HepG2 (cell line): ENCODE results near the gene PSMB9. TPM values are rescaled to one million over a fixed set of nuclear protein-coding genes. Genes with fewer than 3 reads are reported as not detected.
A peak's percentile ranks its signal among the peaks of the same experiment; 100 is the strongest.

Experiments used
- ARNT2 ChIP-seq: sonication (generic); formaldehyde crosslinking; IDR thresholded peaks from 2 replicates; pipeline ENCODE4 v1.8.0; 2022; ENCODE audit warnings: mild to moderate bottlenecking, low read depth, missing genetic modification reagents, moderate library complexity
- BCL3 ChIP-seq: sonication (generic); formaldehyde crosslinking; IDR thresholded peaks from 2 replicates; pipeline ENCODE4 v1.5.1; 2020; ENCODE audit warnings: mild to moderate bottlenecking, missing genetic modification reagents, moderate library complexity
- CEBPB ChIP-seq: IDR thresholded peaks from 2 replicates; pipeline ENCODE4 v1.6.1; 2011; ENCODE audit warnings: low read depth, low read length, improper control_type of control experiment, borderline replicate concordance
- CEBPZ ChIP-seq: IDR thresholded peaks from 2 replicates; pipeline ENCODE4 v1.6.1; 2012; ENCODE audit warnings: low read length, improper control_type of control experiment
- KAT8 ChIP-seq: IDR thresholded peaks from 2 replicates; pipeline ENCODE4 v1.6.1; 2016; ENCODE audit warnings: missing genetic modification reagents, missing compliant biosample characterization
- KDM1A ChIP-seq: IDR thresholded peaks from 2 replicates; pipeline ENCODE4 v1.6.1; 2016; ENCODE audit warnings: missing compliant biosample characterization
- KLF16 ChIP-seq, 2 experiments: sonication (generic) in 1 of 2; formaldehyde crosslinking in 1 of 2; IDR thresholded peaks; 2 replicates each; pipeline versions ENCODE4 v1.6.1 to v1.8.0; 2016 to 2023; ENCODE audit warnings: missing genetic modification reagents in 2 of 2, missing compliant biosample characterization in 1 of 2
- MAX ChIP-seq: IDR thresholded peaks from 2 replicates; pipeline ENCODE4 v1.6.1; 2012; ENCODE audit warnings: inconsistent platforms
- MED13 ChIP-seq: sonication (generic); formaldehyde crosslinking; IDR thresholded peaks from 2 replicates; pipeline ENCODE4 v1.5.0; 2020; ENCODE audit warnings: missing genetic modification reagents
- PRMT3 ChIP-seq: sonication (generic); formaldehyde crosslinking; IDR thresholded peaks from 2 replicates; pipeline ENCODE4 v1.8.1; 2022; ENCODE audit warnings: low read depth, mild to moderate bottlenecking, moderate library complexity, missing genetic modification reagents, borderline replicate concordance
- SP4 ChIP-seq: sonication (generic); formaldehyde crosslinking; IDR thresholded peaks from 2 replicates; pipeline ENCODE4 v1.8.1; 2023; ENCODE audit warnings: mild to moderate bottlenecking, missing genetic modification reagents
- SRSF4 ChIP-seq: fragments of 200-400 bp; formaldehyde crosslinking; IDR thresholded peaks from one replicate; pipeline ENCODE4 v1.6.1; 2018; ENCODE audit warnings: mild to moderate bottlenecking, low read depth, low read length, moderate library complexity; ENCODE audit not compliant: poor library complexity, severe bottlenecking
- TBX3 ChIP-seq: fragments of 450-650 bp; IDR thresholded peaks from 2 replicates; pipeline ENCODE4 v1.6.1; 2017; ENCODE audit warnings: antibody characterized with exemption, mild to moderate bottlenecking, inconsistent platforms, borderline replicate concordance
- ZNF225 ChIP-seq: sonication (generic); formaldehyde crosslinking; IDR thresholded peaks from 2 replicates; pipeline ENCODE4 v1.4.0; 2020; ENCODE audit warnings: mild to moderate bottlenecking, missing genetic modification reagents
- ZNF329 ChIP-seq: sonication (generic); formaldehyde crosslinking; IDR thresholded peaks from 2 replicates; pipeline ENCODE4 v1.9.0; 2021; ENCODE audit warnings: low read depth, mild to moderate bottlenecking, missing genetic modification reagents
- ZNF460 ChIP-seq: sonication (generic); formaldehyde crosslinking; IDR thresholded peaks from 2 replicates; pipeline ENCODE4 v1.5.1; 2020; ENCODE audit warnings: missing genetic modification reagents, mild to moderate bottlenecking, borderline replicate concordance
- ZSCAN22 ChIP-seq: sonication (generic); formaldehyde crosslinking; IDR thresholded peaks from 2 replicates; pipeline ENCODE4 v1.4.0; 2020; ENCODE audit warnings: mild to moderate bottlenecking, missing genetic modification reagents
- ZSCAN30 ChIP-seq: sonication (generic); formaldehyde crosslinking; IDR thresholded peaks from 2 replicates; pipeline ENCODE4 v1.5.0; 2020; ENCODE audit warnings: mild to moderate bottlenecking, missing genetic modification reagents
- polyA plus RNA-seq, 8 experiments: library from polyadenylated mRNA; depleted of rRNA in 3 of 8; stranded (reverse) in 7 of 8; unstranded in 1 of 8; fragments of >200 nt; fragmentation: Illumina TruSeq in 4 of 8; extraction: Trizol in 4 of 8; gene quantifications; 2 replicates each; pipeline versions ENCODE4 v1.2.1 to v1.2.3, GENCODE V29; 2011 to 2016; ENCODE audit warnings: low read depth in 4 of 8, missing spikeins in 1 of 8, mixed read lengths in 1 of 8; ENCODE audit not compliant: insufficient read depth in 1 of 8
- total RNA-seq, 5 experiments: library from RNA; depleted of rRNA; stranded (reverse); fragments of >200 nt; fragmentation: Illumina TruSeq; extraction: Trizol; gene quantifications; 2 replicates each; pipeline ENCODE4 v1.2.3, GENCODE V29; 2016; ENCODE audit warnings: low read depth in 1 of 5
- TF ChIP-seq, protein P1 (sequence below): IDR thresholded peaks from 2 replicates; pipeline ENCODE4 v1.6.1; 2016; ENCODE audit warnings: low read depth, control low read depth
- TF ChIP-seq, protein P2 (sequence below): sonication (generic); formaldehyde crosslinking; IDR thresholded peaks from 2 replicates; pipeline ENCODE4 v1.9.0; 2021; ENCODE audit warnings: missing genetic modification reagents, borderline replicate concordance

Gene PSMB9
- total and polyA plus RNA-seq, 2 of the 13 experiments (the other 11 are each of a cell fraction or from before 2014, with no cell fraction given), result 15.6 to 16.0 TPM

- TF ChIP-seq, protein P1, sequence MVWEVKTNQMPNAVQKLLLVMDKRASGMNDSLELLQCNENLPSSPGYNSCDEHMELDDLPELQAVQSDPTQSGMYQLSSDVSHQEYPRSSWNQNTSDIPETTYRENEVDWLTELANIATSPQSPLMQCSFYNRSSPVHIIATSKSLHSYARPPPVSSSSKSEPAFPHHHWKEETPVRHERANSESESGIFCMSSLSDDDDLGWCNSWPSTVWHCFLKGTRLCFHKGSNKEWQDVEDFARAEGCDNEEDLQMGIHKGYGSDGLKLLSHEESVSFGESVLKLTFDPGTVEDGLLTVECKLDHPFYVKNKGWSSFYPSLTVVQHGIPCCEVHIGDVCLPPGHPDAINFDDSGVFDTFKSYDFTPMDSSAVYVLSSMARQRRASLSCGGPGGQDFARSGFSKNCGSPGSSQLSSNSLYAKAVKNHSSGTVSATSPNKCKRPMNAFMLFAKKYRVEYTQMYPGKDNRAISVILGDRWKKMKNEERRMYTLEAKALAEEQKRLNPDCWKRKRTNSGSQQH (CRISPR knock-in tag), result peak; percentile 90
- no peak for TF ChIP-seq KDM1A (CRISPR knock-in tag)
- TF ChIP-seq, protein P2, sequence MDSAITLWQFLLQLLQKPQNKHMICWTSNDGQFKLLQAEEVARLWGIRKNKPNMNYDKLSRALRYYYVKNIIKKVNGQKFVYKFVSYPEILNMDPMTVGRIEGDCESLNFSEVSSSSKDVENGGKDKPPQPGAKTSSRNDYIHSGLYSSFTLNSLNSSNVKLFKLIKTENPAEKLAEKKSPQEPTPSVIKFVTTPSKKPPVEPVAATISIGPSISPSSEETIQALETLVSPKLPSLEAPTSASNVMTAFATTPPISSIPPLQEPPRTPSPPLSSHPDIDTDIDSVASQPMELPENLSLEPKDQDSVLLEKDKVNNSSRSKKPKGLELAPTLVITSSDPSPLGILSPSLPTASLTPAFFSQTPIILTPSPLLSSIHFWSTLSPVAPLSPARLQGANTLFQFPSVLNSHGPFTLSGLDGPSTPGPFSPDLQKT (CRISPR knock-in tag), result no peak
- TF ChIP-seq PRMT3 (CRISPR knock-in tag), result no peak
- peak; percentile 90 for TF ChIP-seq BCL3 (CRISPR knock-in tag)
- no peak for TF ChIP-seq ZSCAN22 (CRISPR knock-in tag)
- TF ChIP-seq KLF16 (CRISPR knock-in tag; IDR thresholded peaks at IDR 0.05), result peak in 1 of 2 experiments; percentile 93; a peak in 2 of 4 replicates
- no peak for TF ChIP-seq SRSF4
- TF ChIP-seq MAX, result peak; percentile 59
- no peak for TF ChIP-seq TBX3
- TF ChIP-seq SP4, result peak; percentile 57; the same call in 1 of the 2 replicates
- TF ChIP-seq ARNT2, result peak; percentile 71; the same call in 1 of the 2 replicates
- TF ChIP-seq ZSCAN30, result 0 out of 2 replicates have a peak, but pooled peaks have one; percentile 59
- no peak for TF ChIP-seq CEBPB
- peak; percentile 90 for TF ChIP-seq KAT8 (CRISPR knock-in tag)
- no peak for TF ChIP-seq ZNF329 (CRISPR knock-in tag)
- peak; percentile 90 for TF ChIP-seq ZNF225
- TF ChIP-seq CEBPZ, result no peak
- 0 out of 2 replicates have a peak, but pooled peaks have one; percentile 69 for TF ChIP-seq MED13 (CRISPR knock-in tag)
- no peak for TF ChIP-seq ZNF460 (CRISPR knock-in tag)
Measured at GRCh38 chr6:32894085-32895005, 40.4 kb downstream of the PSMB9 start (continued).
